ENCODE data around the gene NRF1.

DNA sequence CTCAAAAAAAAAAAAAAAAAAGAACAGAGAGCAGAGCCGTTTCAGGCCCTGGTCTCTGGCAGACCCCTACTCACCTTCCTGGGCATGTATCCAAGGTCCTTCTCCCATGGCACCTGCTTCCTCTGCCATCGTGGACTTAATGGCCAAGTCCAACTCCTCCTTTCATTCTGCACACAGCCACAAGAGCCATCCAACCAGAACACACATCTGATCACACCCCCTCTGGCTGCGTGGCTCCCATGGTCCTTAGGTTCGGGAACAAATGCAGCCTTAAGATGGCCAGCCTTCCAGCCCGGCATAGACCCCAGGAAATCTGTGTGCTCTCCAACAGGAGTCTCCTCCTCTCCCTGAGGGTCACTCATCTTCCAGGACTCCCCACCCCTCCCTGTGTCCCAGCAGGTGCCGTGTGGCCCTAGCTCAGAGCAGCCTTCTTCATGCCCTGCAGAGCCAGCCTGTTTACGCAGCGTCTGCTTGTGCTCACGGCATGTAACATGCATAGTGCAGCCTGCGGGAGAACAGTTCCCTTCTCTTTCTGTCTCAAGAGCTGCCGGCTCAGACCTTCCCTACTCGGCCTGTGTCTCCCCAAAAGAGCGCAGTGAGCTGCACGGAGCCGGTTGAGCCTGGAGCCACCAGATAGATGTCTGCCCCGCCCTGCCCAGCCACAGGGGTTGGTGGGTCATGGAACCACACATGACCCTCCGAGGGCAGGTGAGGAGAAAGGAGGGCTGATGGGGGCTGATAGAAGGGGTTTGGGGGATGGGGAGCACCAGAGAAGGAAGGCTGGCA is 157.3 kb downstream of the NRF1 start:
- TF ChIP-seq, protein P1, sequence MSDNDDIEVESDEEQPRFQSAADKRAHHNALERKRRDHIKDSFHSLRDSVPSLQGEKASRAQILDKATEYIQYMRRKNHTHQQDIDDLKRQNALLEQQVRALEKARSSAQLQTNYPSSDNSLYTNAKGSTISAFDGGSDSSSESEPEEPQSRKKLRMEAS (IDR thresholded peaks at IDR 0.05) = no peak
- TF ChIP-seq TAF1 (IDR thresholded peaks at IDR 0.05; ENCODE audit: low read depth) = no peak

Data from Ishikawa (cell line).